ENCODE measurements around the gene PIK3R2.

PIK3R2 gene

GRCh38 chr19:18204394-18205199 is 51.6 kb downstream of the PIK3R2 start:
- TF ChIP-seq GATA3 (IDR thresholded peaks at IDR 0.05; ENCODE audit: low read depth, low read length) (no peak), GATA2 (IDR thresholded peaks at IDR 0.05; ENCODE audit: low read depth, low read length) (no peak)

- TF ChIP-seq GATA2 (IDR thresholded peaks at IDR 0.05; ENCODE audit: low read depth, low read length) (no peak), GATA3 (IDR thresholded peaks at IDR 0.05; ENCODE audit: low read depth, low read length) (no peak)
These were observed 52.4 kb downstream of the PIK3R2 start for GRCh38 chr19:18205200-18205892.

- no peak for TF ChIP-seq GATA2 (IDR thresholded peaks at IDR 0.05; ENCODE audit: low read depth, low read length)
- no peak for TF ChIP-seq GATA3 (IDR thresholded peaks at IDR 0.05; ENCODE audit: low read depth, low read length)
These were observed 53.1 kb downstream of the PIK3R2 start for GRCh38 chr19:18206018-18206417.

GRCh38 chr19:18208098-18208951 is 55.4 kb downstream of the PIK3R2 start:
- no peak for TF ChIP-seq GATA3 (IDR thresholded peaks at IDR 0.05; ENCODE audit: low read depth, low read length)
- TF ChIP-seq GATA2 (IDR thresholded peaks at IDR 0.05; ENCODE audit: low read depth, low read length): no peak

GRCh38 chr19:18211683-18212082 is 58.7 kb downstream of the PIK3R2 start:
- TF ChIP-seq GATA2 (IDR thresholded peaks at IDR 0.05; ENCODE audit: low read depth, low read length): no peak
- no peak for TF ChIP-seq GATA3 (IDR thresholded peaks at IDR 0.05; ENCODE audit: low read depth, low read length)

GRCh38 chr19:18214779-18215433 is 61.9 kb downstream of the PIK3R2 start:
- TF ChIP-seq GATA3 (IDR thresholded peaks at IDR 0.05; ENCODE audit: low read depth, low read length) (no peak), GATA2 (IDR thresholded peaks at IDR 0.05; ENCODE audit: low read depth, low read length) (no peak)

GRCh38 chr19:18216789-18217188 is 63.8 kb downstream of the PIK3R2 start:
- TF ChIP-seq GATA3 (IDR thresholded peaks at IDR 0.05; ENCODE audit: low read depth, low read length): no peak
- TF ChIP-seq GATA2 (IDR thresholded peaks at IDR 0.05; ENCODE audit: low read depth, low read length): no peak

- TF ChIP-seq GATA3 (IDR thresholded peaks at IDR 0.05; ENCODE audit: low read depth, low read length): no peak
- TF ChIP-seq GATA2 (IDR thresholded peaks at IDR 0.05; ENCODE audit: low read depth, low read length): no peak
These were observed 65.2 kb downstream of the PIK3R2 start for GRCh38 chr19:18218159-18218558.

- TF ChIP-seq GATA2 (IDR thresholded peaks at IDR 0.05; ENCODE audit: low read depth, low read length): no peak
These were observed 65.6 kb downstream of the PIK3R2 start for GRCh38 chr19:18218600-18218999.
